Glutamatergic neuron (in vitro differentiated cells): ENCODE measurements around the gene NFIC. TPM values are rescaled to one million over a fixed set of nuclear protein-coding genes. Genes with fewer than 3 reads are reported as not detected.

ENCODE experiments used
- DNase-seq: peaks from one replicate; pipeline ENCODE4 v3.0.0; 2022
- H3K27ac Mint-ChIP-seq: one replicate; pipeline ENCODE4 v1.8.0; 2020; ENCODE audit warnings: mild to moderate bottlenecking, mixed read lengths, inconsistent platforms; ENCODE audit not compliant: unreplicated experiment
- H3K27me3 Mint-ChIP-seq: one replicate; pipeline ENCODE4 v1.8.0; 2020; ENCODE audit warnings: mild to moderate bottlenecking, moderate library complexity, mixed read lengths, inconsistent platforms; ENCODE audit not compliant: unreplicated experiment
- H3K36me3 Mint-ChIP-seq: one replicate; pipeline ENCODE4 v1.8.0; 2020; ENCODE audit warnings: mild to moderate bottlenecking, mixed read lengths, inconsistent platforms; ENCODE audit not compliant: unreplicated experiment
- H3K4me1 Mint-ChIP-seq: one replicate; pipeline ENCODE4 v1.8.0; 2020; ENCODE audit warnings: mild to moderate bottlenecking, low read depth, mixed read lengths, inconsistent platforms; ENCODE audit not compliant: unreplicated experiment
- H3K4me3 Mint-ChIP-seq: one replicate; pipeline ENCODE4 v1.8.0; 2020; ENCODE audit warnings: mild to moderate bottlenecking, mixed read lengths, inconsistent platforms; ENCODE audit not compliant: unreplicated experiment
- H3K9me3 Mint-ChIP-seq: one replicate; pipeline ENCODE4 v1.8.0; 2020; ENCODE audit warnings: mild to moderate bottlenecking, moderate library complexity, mixed read lengths, inconsistent platforms; ENCODE audit not compliant: unreplicated experiment
- total RNA-seq: library from RNA; stranded (reverse); fragmentation: NEBNext Ultra II Directional; extraction: Animal tissue kit (Norgen Biotek cat#: 25700); gene quantifications from one replicate; pipeline ENCODE4 v1.2.1, GENCODE V29; 2021; ENCODE audit not compliant: unreplicated experiment
- TF ChIP-seq, protein P1 (sequence below): fragments of 200-600 bp; sonication (generic); IDR thresholded peaks from one replicate; pipeline ENCODE4 v1.5.0; 2021; ENCODE audit not compliant: partially characterized antibody, unreplicated experiment

NFIC gene
- total RNA-seq, 1 donor from 2014 or later: 2.0 TPM

DNA sequence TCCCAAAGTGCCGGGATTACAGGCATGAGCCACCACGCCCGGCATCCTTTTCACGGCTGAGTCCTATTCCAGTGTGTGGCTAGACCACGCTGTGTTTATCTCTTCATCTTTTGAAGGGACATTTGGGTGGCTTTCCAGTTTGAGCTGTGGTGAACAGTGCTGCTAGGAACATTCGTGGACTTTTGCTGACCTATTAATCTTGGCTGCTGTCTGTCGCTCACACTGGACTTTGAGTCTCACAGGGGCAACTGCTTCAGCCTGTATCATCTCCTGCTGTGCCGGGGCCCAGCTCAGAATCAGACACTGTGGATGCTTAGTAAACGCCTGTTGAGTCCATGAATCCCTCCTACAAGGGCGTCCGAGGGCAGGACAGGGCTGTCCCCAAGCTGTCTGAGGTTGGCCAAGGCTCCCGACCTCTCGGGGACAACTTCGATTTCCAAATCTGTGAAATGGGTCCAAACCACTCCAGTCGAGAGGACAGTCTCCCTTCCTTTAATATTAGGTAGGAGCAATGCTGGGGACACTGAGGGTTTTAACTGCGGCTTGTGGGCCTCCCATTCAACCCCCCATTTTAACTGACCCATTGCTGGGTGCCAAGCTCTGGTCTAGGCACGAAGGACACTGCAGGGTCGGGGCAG lies 65.5 kb downstream of the NFIC start:
- H3K9me3 Mint-ChIP-seq: peaks cover 11% of the 10 kb centered on the region
- H3K27me3 Mint-ChIP-seq: peaks cover 9% of the 10 kb centered on the region
- no peaks in the 10 kb centered on the region for H3K36me3 Mint-ChIP-seq
- DNase-seq: no peak
- TF ChIP-seq, protein P1, sequence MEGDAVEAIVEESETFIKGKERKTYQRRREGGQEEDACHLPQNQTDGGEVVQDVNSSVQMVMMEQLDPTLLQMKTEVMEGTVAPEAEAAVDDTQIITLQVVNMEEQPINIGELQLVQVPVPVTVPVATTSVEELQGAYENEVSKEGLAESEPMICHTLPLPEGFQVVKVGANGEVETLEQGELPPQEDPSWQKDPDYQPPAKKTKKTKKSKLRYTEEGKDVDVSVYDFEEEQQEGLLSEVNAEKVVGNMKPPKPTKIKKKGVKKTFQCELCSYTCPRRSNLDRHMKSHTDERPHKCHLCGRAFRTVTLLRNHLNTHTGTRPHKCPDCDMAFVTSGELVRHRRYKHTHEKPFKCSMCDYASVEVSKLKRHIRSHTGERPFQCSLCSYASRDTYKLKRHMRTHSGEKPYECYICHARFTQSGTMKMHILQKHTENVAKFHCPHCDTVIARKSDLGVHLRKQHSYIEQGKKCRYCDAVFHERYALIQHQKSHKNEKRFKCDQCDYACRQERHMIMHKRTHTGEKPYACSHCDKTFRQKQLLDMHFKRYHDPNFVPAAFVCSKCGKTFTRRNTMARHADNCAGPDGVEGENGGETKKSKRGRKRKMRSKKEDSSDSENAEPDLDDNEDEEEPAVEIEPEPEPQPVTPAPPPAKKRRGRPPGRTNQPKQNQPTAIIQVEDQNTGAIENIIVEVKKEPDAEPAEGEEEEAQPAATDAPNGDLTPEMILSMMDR: no peak
- H3K27ac Mint-ChIP-seq: no peak overlapping the region
- H3K4me3 Mint-ChIP-seq: no peak overlapping the region
- H3K4me1 Mint-ChIP-seq: no peaks in the 10 kb centered on the region

DNA sequence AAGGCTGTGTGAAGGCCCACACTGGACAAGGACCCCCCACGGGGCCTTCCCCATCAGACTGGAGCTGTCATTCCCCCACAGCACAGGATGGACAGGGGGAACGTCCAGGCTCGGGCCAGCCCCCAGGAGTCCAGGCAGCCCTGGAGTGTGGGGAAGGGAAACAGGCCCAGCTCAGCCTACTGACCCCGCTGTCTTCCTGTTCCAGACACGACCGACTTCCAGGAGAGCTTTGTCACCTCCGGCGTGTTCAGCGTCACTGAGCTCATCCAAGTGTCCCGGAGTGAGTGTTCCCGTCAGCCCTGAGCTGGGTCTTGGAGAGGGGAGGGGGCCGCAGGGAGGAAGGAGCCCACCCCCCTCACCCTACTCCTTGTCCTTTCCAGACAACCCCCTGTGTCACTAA lies 66.9 kb downstream of the NFIC start:
- DNase-seq: no peak
- Mint-ChIP-seq H3K27ac (no peak overlapping the region), H3K4me1 (no peaks in the 10 kb centered on the region), H3K4me3 (no peak overlapping the region), H3K36me3 (no peaks in the 10 kb centered on the region), H3K27me3 (peaks cover 5% of the 10 kb centered on the region), H3K9me3 (peaks cover 6% of the 10 kb centered on the region)
- TF ChIP-seq, protein P1: no peak

DNA sequence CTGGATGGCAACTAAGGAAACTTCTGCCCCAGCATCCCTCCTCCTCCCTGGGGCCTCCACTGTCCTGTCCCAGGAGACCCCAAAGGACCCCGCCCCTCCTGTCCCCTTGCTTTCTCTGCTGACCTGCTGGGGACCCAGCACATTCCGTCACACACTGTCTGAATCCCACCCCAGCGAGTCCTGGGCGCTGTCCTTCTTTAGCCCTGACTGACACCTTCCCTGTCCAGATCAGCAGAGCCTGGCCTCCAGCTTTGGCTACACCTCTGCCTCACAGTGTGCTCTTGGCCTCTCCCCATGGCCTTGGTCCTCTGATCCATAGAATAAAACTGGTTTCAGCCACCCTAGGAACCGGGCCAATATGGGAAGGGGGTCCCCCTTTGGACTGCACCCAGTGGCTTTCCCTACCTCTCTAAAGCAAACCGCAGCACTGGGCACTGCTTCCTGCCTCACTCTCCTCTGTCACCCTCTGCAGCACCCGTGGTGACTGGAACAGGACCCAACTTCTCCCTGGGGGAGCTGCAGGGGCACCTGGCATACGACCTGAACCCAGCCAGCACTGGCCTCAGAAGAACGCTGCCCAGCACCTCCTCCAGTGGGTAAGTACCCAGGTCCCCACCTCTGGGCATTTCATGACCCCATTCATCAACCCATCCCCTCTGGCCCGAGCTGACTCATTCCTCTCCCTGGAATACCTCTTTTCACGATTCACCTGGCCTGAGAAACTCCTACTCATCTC lies 67.6 kb downstream of the NFIC start:
- H3K27ac Mint-ChIP-seq: peak overlapping the region; percentile 99
- TF ChIP-seq, protein P1: no peak
- peaks cover 6% of the 10 kb centered on the region for H3K9me3 Mint-ChIP-seq
- no peak for DNase-seq
- no peaks in the 10 kb centered on the region for H3K4me1 Mint-ChIP-seq
- H3K27me3 Mint-ChIP-seq: peaks cover 5% of the 10 kb centered on the region
- no peaks in the 10 kb centered on the region for H3K36me3 Mint-ChIP-seq
- H3K4me3 Mint-ChIP-seq: peak overlapping the region; percentile 97

DNA sequence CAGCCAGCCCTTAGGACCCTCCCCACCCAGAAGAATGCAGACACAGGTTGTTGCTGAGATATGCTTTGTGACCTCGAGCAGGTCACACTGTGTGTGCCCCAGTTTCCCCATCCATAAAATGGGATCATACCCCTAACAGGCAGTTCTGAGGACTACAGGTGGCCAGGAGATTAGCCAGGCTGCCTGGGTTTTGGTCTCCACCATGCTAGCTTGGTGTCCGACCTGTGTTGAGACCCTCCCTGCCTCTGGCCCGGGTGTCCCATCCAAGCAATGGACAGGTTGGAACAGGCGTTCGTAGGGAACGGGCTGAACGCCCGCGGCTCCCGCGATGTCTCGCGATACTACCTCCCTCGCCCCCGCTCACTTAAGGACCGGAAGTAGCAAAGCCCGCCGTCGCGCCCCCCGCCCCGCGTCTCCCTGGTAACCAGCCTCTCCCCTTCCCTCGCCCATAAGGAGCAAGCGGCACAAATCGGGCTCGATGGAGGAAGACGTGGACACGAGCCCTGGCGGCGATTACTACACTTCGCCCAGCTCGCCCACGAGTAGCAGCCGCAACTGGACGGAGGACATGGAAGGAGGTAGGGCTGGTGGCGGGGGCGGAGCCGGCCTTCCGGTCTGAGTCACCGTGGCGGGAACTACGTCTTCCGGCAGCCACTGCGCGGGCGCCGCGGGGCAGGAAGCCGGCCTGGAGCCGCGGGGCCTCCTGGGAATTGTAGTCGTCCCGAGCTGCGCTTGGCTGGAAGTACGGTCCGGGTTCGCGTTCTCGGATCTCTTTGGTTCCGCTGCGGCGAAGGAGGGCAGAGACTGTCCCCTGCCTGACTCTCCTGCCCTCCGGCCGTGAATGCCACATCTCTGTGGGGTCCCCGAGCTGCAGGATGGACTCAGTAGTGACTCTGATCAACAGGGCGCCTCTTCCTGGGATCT lies 68.5 kb downstream of the NFIC start:
- peak overlapping the region; percentile 97 for H3K4me3 Mint-ChIP-seq
- H3K9me3 Mint-ChIP-seq: peaks cover 6% of the 10 kb centered on the region
- H3K36me3 Mint-ChIP-seq: no peaks in the 10 kb centered on the region
- no peaks in the 10 kb centered on the region for H3K4me1 Mint-ChIP-seq
- TF ChIP-seq, protein P1: no peak
- peaks cover 5% of the 10 kb centered on the region for H3K27me3 Mint-ChIP-seq
- H3K27ac Mint-ChIP-seq: peak overlapping the region; percentile 99
- DNase-seq: peak; percentile 98
